IPS-NIHi7 (cell line): Measurements from ENCODE around the gene DVL3.
"Not testable (repeated sequence)": the region's sequence is repeated elsewhere in the genome, so short reads cannot be mapped to it uniquely, and the experiment has no call there.

Experiments used
- DNase-seq: peaks from one replicate; pipeline ENCODE4 v3.0.0; 2012; ENCODE audit warnings: mixed read lengths; ENCODE audit errors: extremely low spot score

Gene DVL3

DNA sequence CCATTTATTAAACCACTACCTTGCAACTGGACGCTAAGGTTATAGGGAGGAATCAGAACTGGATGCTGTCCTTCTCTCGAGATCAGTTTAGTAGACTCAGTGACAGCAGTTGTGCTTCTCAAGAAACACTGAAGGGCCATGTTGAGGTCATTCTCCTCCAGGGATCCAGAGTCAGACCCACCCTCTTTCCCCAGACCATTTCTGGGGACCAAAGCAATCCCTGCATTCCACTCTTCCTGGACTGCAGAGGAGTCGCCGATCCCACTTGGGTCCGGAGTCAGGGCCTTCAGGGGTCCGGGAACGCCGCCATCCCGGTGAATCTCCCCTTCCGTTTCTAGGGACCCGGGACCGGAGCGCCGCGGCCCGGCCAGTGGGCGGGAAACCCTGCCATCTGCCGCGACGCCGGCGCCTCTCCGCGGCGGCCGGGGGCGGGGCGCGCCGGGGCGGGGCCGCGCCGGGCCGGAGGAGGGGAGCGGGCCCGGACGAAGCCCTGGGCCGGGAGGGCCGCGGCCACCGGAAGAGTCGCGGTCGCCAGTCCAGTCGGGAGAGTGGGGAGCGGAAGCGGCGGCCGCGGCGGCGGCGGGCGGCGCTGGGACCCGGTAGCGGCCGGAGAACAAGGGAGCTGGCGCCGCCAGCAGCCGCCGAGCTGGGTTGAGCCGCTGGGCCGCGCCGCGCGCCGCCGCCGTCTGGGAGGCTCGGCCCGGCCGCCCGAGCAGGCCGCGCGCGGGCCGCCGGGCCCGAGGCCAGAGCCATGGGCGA is at the start of gene DVL3:
TSS of gene DVL3 (plus strand) at position 493 of the 759 bp plus-strand sequence. CDS start at position 752, 259 bp downstream.
- peak; percentile 90 for DNase-seq

DNA sequence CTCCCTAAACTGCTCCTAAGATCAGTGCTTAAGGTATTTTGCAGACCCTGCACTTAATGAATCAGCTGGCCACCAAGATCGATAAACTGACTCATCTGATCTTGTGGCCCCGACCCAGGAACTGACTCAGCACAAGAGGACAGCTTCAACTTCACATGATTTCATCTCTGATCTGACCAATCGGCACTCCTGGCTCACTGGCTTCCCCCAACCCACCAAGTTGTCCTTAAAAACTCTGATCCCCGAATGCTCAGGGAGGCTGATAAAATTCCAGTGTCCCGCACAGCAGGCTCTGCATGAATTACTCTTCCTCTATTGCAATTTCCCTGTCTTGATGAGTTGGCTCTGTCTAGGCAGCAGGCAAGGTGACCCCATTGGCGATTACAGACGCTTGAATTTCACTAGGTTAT is 44.9 kb upstream of the DVL3 start:
- no peak for DNase-seq

DNA sequence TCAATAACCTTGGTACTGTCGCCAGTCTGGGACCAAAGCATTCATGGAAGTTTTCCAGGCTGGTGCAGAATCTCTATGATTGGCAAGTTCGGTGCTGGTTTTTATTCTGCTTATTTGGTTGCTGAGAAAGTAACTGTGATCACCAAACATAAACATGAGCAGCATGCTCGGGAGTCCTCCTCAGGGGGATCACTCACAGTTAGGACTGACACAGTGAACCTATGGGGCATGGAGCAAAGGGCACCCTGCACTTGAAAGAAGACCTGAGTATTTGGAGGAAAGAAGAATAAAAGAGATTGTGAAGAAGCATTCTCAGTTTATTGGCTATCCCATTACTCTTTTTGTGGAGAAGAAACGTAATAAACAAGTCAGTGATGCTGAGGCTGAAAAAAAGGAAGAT is 39.2 kb upstream of the DVL3 start:
- DNase-seq: no peak

GRCh38 chr3:184117636-184118035 is 37.5 kb upstream of the DVL3 start:
- no peak for DNase-seq

DNA sequence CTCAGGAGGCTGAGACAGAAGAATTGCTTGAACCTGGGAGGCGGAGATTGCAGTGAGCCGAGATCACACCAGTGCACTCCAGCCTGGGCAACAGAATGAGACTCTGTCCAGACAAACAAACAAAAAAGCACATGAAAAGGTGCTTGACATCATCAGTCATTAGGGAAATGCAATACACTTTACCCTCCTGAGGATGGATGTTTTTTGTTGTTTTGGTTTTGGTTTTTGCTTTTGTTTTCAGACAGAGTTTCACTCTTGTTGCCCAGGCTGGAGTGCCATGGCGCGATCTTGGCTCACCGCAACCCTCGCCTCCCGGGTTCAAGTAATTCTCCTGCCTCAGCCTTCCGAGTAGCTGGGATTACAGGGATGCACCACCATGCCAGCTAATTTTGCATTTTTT is 34.1 kb upstream of the DVL3 start:
- not testable (repeated sequence) for DNase-seq

DNA sequence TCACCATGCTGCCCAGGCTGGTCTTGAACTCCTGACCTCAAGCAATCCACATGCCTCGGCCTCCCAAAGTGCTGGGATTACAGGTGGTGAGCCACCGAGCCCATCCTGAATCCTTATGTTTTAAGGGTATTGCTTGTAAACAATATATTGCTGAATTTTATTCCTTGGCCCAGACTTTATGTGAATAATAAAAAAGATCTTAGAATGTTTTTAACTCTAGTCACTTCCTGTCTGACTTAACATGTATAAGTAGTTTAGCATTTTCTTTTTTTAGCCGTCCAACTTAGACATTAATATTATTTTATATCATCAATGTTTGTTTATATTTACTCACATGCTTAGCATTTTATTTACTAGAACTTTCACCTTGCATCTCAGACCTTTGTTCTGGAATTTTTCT is 29.2 kb upstream of the DVL3 start:
- DNase-seq: no peak

DNA sequence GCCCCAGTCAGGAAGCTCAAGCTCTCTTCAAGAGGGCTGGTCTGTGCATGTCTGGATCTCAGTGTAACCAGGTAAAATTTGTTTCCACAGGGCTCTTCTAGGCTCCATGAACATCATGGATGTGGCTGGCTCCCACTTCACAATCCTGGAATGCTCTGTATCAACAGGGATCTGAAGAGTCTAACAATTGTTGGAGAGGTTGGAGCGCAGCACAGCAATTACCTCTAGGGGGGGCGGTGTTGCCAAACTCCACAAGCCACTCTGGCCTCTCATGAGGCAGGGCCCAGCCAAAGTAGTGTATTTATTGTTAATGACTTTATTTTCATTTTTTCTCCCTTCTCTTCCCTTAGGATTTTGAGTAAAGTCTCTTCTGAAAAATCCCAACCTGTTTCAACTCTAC is 26.2 kb upstream of the DVL3 start:
- DNase-seq: peak; percentile 71

DNA sequence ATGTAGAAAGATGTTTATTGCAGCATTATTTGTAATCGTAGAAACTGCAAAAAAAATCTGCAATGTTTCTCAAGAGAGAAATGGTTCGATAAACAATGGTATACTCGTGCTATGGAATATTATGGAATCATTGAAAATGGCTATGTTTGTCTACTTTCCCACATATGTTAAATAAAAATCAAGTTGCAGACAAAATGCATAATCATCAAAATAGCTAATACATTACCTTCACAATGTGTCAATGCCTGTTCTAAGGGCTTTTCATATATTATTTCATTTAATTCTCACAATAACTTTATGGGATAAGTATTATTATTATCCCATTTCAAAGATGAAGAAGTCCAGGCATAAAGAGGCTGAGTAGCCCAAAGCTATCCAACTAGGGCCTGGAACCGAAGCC is 22.2 kb upstream of the DVL3 start:
- DNase-seq: no peak

- DNase-seq: peak; percentile 71
Observed at GRCh38 chr3:184133840-184134745, 21.1 kb upstream of the DVL3 start.

DNA sequence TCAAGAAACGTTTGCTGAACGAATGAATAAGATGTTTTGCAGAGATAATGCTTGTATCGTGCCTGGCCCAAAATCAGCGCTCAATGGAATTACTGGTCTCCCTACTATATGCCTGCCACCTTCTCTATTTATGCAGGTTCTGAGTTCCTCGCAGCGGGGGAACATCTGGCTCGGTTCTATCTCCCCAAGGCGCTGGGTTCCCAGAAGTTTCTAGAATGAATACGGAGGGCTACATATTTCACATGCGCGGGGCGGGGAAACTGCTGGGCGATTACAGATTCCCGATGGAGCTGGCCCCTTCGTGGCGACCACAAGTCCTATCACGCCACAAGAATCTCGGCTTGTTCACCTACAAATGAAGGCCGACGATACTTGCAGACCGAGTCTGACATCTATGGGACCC is 20.4 kb upstream of the DVL3 start:
- DNase-seq: no peak

DNA sequence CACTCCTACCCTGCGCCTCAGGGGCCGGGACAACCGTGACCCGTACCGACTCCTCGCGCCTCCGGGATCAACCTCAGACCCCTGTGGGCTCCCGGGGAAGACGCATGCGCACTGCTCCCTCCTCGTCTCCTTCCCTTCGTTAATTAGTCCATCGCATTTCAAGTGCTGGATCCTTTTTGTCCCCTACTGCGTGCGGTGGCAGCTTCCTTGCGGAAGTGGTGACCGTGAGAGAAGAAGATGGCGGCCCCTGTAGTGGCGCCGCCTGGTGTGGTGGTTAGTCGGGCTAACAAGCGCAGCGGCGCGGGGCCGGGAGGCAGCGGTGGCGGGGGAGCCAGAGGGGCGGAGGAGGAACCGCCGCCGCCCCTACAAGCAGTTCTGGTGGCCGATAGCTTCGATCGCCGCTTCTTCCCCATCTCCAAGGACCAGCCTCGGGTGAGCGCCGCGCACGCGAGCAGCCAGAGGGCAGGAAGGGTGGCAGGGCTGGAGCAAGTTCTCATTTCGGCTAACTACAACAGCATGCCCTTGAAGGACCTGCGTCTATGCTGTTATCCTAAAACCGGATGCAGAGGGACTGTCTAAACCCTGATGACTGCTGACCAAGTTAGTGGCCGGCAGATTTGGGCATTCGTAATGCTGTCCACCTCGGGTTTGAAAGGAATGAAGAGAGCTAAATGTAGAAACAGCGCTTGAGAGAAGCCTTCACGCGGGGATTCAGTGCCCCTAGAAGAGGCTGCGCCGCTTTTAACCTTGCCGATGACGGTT is 19.8 kb upstream of the DVL3 start, which contains the start of gene EIF2B5:
TSS of gene EIF2B5 (plus strand) at position 210 of the 762 bp plus-strand sequence. CDS start at position 238, 28 bp downstream.
- DNase-seq: peak; percentile 90

DNA sequence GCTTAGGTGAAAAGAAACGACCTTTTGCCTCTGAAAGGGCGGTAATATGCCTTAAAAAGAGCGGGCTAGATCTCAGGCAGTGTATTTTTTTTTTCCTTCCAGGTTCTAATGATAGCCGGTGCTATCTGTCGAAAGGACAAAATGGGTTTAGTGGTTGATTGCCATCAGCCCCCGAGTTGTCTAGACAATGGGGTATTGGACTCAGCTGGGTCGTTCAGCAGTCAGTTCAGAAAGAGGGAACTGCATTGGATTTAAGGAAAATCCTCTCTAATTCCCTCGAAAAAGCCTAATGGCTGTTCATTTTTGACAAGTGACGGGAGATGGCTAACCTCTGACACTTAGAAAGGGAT is 19.3 kb upstream of the DVL3 start:
- no peak for DNase-seq

GRCh38 chr3:184140436-184140835 is 14.7 kb upstream of the DVL3 start:
- DNase-seq: no peak

DNA sequence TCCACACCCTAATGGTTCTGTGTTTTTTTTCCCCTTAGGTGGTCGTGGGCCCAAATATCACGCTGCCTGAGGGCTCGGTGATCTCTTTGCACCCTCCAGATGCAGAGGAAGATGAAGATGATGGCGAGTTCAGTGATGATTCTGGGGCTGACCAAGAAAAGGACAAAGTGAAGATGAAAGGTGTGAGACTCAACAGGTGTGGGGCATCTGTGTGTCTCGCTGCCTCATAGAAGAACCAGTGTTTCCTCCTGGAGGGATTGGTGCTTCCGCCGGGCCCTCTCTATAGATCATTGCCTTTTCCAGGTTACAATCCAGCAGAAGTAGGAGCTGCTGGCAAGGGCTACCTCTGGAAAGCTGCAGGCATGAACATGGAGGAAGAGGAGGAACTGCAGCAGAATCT is 13.0 kb upstream of the DVL3 start:
- DNase-seq: no peak

- no peak for DNase-seq
Observed at GRCh38 chr3:184143327-184143726, 11.8 kb upstream of the DVL3 start.

DNA sequence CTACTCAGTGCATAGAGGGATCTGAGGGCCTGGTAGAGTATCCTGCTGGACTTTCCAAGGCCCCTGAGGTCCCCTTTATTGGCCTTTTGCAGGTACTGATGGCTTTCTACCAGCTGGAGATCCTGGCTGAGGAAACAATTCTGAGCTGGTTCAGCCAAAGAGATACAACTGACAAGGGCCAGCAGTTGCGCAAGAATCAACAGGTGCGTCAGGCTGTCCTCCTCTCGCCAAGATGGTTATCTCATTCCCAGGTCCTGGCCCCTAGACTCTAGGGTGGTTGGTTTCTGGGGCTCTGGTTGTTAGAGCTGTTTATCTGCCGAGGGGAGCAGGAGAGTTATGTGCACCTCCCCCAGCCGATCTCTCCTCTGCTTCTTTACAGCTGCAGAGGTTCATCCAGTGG is 10.7 kb upstream of the DVL3 start:
- DNase-seq: no peak

DNA sequence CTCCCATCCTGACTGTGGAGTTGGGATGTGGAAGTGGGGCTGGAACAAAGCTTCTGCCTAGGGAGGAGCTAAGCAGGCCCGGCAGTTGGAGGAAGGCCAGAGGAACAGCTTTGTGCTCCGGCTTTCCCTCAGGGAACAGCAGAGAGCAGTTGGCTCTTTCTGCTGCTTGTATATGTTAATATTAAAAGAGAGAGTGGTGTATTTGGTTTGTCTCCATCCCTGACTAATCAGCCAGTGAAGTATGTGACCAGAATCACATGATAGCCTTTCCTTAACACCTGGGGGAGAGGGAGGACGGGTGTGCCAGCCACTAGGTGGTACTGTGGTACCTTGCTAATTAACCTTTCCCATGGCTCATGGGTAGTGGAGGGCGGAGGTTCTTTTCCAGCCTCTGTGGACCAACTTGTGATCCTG is 10.1 kb upstream of the DVL3 start:
- DNase-seq: peak; percentile 75

- no peak for DNase-seq
Observed at GRCh38 chr3:184145751-184146270, 9.4 kb upstream of the DVL3 start.

GRCh38 chr3:184148076-184148475 is 7.1 kb upstream of the DVL3 start:
- no peak for DNase-seq

- DNase-seq: no peak
Observed at GRCh38 chr3:184149123-184149522, 6.1 kb upstream of the DVL3 start.

GRCh38 chr3:184149770-184150169 is 5.4 kb upstream of the DVL3 start:
- not testable (repeated sequence) for DNase-seq
